Muscle of back (tissue), 11 donors: ENCODE results near the gene KIF5A. TPM values are rescaled to one million over a fixed set of nuclear protein-coding genes. Genes with fewer than 3 reads are reported as not detected.
"Not testable (repeated sequence)": the region's sequence is repeated elsewhere in the genome, so short reads cannot be mapped to it uniquely, and the experiment has no call there.

Source experiments
- DNase-seq, 3 donors: peaks; one replicate each; pipeline versions ENCODE4 v3.0.0 to v3.0.0-alpha.2; 2013
- polyA plus RNA-seq, 10 donors: library from polyadenylated mRNA; unstranded; fragments of 120-200 nt; gene quantifications; one replicate each; pipeline ENCODE4 v1.2.1, GENCODE V29; 2013; ENCODE audit not compliant: insufficient read length in 10 of 10

Gene KIF5A
- polyA plus RNA-seq, 10 donors: 0.08 to 0.46 (median 0.17) TPM; not detected in 1

- peak; percentile 71 to 85 (median 81) for DNase-seq
Observed at GRCh38 chr12:57583008-57583831, 33.4 kb downstream of the KIF5A start.

DNA sequence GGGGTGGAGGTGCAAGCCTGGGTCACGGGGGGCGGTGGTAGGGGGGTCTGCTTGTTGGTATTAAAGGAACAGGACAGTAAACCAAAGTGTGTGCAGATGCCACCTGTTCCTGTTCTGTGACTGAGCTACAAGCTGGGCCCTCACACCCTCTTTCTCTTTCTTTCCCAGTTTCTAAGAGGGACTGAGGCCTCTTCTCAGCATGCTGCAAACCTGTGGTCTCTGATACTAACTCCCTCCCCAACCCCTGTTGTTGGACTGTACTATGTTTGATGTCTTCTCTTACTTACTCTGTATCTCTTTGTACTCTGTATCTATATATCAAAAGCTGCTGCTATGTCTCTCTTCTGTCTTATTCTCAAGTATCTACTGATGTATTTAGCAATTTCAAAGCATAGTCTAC, 34.2 kb downstream of the KIF5A start:
- DNase-seq: no peak

DNA sequence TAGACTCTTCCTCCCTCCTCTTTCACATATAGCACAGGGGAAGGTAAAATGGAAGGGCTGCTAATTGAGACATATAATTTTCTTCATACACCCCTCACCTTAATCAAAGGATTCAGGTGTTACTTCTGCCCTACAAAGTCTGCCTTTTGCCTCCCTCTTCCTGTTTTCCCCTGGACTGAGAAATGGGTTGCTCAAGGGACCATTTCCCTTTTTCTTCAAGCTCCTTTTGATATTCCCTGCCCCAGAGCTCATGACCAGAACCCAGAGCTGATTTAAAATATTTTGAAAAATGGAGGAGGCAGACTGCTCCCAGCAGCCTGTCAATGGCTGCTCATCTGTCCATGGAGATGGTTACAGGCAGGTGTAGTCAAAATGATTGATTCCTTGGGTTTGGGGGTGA, 34.8 kb downstream of the KIF5A start:
- DNase-seq: no peak

DNA sequence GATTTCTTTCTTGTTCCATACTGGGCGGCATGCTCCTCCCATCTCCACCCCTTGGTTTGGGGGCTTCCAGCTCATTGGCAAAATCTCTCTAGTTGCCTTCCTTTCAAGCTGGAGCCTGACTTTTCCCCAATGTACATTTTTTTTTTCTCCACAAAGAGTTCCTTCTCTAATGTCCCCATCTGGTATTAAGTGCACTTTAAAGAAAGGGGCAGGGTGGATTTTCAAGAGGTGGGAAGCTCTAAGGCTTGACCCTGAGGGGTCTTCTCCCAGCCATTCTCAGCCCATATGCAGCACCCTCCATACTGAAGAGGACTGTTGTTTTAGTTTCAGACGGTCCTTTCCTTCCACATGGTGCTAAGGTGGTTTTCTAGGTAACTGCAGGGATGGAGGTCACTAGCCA, 35.3 kb downstream of the KIF5A start:
- no peak for DNase-seq

DNA sequence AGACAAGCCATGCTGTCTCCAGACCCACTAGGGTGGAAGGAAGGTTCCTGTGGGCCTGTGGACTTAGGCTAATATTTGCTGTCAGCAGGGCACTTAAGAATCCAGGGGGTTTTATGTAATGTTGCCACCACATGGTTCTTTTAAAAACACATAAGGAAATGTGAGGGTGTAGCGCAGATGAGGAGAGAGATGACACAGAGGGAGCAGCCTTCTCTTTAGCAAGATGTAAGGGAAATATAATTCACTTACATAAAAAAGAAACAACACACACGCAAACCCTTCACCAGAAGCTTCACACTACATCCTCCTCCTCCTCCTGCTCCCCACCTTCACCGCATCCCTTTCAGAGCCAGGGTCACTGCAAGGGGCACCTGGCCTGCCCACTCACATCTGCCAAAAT, 36.3 kb downstream of the KIF5A start:
- no peak for DNase-seq

- no peak for DNase-seq
Observed at GRCh38 chr12:57586832-57587429, 37.1 kb downstream of the KIF5A start.

DNA sequence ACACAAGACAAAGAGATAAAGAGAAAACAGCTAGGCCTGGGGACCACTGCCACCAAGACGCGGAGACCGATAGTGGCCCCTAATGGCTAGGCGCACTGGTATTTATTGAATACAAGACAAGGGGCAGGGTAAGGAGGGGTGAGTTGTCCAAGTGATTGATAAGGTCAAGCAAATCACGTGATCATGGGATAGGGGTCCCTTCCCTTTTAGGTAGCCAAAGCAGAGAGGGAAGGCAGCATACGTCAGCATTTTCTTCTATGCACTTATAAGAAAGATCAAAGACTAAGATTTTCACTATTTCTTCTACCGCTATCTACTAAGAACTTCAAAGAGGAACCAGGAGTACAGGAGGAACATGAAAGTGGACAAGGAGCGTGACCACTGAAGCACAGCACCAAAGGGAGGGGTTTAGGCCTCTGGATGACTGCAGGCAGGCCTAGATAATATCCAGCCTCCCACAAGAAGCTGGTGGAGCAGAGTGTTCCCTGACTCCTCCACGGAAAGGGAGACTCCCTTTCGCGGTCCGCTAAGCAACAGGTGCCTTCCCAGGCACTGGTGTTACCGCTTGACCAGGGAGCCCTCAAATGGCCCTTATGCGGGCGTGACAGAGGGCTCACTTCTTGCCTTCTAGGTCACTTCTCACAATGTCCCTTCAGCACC, 39.2 kb downstream of the KIF5A start:
- not testable (repeated sequence) for DNase-seq

GRCh38 chr12:57590479-57590863, 40.6 kb downstream of the KIF5A start:
- no peak for DNase-seq

- DNase-seq: peak in 2 of 3 donors; percentile 75 to 85
Observed at GRCh38 chr12:57590864-57591781, 41.3 kb downstream of the KIF5A start, which contains the start of gene PIP4K2C. TSS of gene PIP4K2C (plus strand) at chr12:57591192. CDS start at chr12:57591290, 98 bp downstream.

DNA sequence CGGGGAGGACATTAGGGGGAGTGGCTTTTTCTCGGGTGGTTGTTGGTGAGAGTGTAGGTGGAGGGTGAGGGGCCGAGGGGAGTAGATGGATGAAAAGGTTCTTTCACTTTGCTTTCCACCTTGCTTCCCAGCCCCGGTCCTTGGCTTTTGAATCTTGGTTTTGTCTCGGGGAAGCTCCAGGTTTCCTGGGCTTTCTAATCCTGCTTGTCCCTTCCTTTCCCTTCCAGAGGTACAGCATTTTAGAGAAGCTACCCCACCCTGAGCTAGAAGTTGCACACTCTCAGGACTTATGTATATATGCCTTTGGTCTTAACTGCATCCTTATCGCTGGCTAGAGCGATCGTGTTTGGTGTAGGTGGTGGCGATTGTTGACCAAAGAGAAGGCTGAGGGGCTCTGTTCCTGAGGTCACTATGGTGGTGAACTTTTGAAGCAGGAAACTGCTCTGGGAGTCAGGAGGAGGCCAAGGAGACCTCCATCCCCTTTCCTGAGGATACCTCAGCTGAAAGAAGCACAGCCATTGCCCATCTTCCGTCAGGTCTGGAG, 42.0 kb downstream of the KIF5A start:
- no peak for DNase-seq

DNA sequence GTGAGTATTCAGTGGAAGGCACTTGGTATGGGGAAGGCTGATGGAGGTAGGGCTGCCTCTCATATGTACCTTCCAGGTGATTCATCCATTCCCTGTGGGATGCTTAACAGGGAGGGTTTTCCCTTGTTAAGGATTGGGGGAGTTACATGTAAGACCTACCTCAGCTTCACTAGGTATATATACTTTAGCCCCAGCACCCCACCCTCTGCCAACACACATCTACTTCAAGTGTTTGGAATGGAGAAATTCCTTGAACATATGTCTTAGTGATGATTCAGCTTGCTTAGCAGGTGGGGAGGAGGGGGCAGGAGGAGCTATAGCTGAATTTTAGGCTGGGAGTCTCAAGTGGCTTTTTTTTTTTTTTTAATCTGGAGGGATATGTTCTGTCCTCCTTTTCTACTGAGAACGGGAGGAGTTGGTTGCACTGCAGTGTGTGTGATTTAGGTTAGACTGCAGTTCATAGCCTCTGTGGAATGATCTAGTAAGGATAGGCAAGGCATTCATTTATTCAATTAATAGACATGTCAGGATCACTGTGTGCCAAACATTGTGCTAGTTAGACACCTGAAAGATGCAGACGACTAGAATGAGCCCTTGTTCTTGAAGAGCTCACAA, 42.8 kb downstream of the KIF5A start:
- no peak for DNase-seq

- no peak for DNase-seq
Observed at GRCh38 chr12:57593187-57593586, 43.3 kb downstream of the KIF5A start.

DNA sequence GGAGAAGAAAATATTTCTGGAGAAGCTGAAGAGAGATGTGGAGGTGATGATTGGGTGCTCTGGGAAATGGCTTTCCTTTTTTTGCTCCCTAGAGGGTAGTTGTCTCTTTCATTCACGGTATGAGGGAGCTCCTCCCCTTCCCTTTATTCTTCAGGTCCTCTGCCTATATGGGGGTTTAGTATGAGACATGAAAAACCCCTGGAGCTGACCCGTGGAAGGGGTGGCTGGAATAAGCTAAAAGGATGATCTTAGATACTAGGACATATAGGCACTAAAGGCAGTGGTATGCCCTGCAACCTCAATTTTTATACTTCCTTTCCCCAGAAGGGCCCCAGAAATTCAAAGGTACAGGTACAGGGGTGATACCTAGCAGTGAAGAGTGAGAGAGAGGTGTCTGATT, 50.6 kb downstream of the KIF5A start:
- no peak for DNase-seq

DNA sequence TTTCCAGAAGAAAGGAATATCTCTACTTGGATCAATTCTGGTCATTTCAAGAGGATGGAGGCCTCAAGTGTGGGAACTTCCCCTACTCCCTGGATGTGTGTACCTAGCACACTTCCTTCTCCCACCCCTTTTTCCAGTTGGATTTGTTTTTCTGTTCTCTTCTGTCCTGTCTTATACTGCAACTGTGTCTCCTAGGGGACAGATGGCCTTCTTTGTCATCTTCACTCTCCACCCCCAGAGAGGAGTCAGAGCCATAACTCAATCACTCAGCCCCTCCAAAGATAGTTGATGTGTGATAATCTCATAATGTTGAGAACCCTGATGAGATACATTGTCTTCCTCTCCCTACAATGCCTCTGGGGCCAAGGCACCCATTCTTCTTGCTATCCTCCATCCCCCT, 52.7 kb downstream of the KIF5A start:
- DNase-seq: no peak

- no peak for DNase-seq
Observed at GRCh38 chr12:57603324-57603723, 53.5 kb downstream of the KIF5A start.

DNA sequence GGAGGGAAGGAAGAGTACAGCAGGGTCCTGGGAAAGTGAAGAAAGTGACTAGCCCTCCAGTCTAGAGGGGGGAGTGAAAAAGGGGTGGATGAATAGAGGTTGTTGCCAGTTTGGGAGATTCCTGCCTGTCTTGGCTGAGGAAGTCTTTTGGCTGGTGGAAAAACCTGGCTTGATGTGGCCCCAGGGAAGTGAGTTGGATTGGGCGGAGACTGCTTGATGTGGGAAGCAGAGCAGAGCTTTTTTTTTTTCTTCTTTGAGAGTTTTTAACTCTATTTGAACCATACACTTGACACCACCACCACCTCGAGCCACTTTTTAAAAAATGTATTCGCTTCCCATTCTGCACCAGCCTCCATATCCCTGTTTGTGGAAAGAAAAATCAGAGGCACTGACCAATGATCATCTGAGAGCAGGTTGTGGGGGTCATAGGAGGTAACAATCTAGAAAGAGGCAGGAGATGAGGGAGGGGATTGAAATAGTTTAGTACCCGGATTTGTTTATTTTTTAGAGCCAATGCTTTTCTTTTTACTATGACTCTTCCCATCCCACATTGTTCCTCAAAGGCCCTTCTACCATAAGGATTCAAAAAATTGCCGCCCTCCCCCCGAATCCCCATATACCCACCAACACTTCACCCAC, 54.1 kb downstream of the KIF5A start:
- DNase-seq: peak in 2 of 3 donors; percentile 77 to 87

DNA sequence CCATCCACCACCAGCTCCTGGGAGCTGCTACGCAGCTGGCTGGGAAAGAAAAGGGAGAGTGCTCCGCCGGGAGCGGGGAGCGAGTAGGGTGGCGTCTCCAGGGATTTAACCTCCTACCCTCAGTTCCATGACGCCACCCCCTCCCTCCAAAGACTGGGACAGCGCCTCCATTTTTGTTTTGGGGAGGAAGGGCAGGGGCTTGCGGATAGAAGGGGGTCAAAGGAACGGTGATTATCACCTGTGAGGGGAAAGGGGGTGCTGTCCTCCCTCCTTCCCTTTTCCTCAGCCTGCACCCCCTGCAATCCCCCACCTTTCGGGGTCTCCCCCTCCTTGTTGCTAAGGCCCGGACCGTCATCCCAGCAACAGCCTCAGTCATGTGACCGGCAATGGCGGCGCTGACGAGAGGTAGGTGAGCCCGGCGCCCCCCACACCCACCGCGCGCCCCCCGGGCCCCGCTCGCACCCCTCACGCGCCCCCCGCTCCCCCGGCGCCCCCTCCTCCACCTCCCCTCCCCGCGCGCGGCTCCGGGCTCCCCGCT, 54.7 kb downstream of the KIF5A start, which contains the start of gene DTX3:
Gene DTX3 (plus strand): TSS at position 371 of the 538 bp plus-strand sequence. CDS start 1,694 bp downstream, outside the sequence.
- DNase-seq: peak in 1 of 3 donors; percentile 74

DNA sequence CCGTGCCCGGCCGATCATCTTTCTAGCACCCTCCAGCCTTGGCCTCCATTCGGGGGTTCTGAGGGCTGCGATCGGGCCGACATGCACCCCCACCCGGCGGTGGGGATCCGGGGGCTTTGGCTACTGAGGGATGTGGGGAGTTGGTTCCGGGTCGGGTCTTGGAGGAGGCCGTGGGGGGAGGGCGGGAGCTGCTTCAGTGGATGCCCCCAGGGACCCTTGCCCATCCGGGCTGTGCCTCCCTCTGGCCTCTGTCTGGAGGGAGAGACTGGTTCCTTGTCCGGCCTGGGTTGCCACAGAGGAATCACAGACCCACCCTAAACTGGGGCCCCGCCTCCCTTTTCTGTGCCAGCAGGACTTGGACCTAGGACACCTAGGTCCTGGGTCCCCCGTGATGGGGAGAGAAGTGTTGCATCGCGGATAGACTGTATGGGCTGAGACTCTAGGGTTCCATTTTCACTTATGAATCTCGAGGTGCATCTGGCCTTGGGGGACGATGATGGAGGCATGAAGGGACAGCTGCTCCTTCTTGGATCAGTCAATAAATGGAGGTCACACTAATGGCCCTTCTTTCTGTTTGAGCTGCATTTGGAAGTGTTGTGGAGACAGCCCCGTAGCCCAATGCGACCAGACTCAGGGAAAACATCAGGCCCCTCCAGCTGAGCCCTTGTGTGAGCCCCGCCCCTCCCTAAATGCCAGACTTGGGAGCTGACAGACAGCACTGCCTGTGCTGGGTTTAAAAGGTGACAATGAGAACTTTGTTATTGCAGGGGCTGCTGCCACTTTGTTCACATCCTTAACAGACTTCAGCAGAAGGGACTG, 55.4 kb downstream of the KIF5A start:
- DNase-seq: peak in 1 of 3 donors; percentile 67

- DNase-seq: no peak
Observed at GRCh38 chr12:57605811-57606311, 56.0 kb downstream of the KIF5A start.
